Fibroblast of skin of scalp (primary cell): Measurements from ENCODE around the gene CSDE1. TPM values are rescaled to one million over a fixed set of nuclear protein-coding genes. Genes with fewer than 3 reads are reported as not detected.
A peak's percentile ranks its signal among the peaks of the same experiment; 100 is the strongest.
"Not testable (repeated sequence)": the region's sequence is repeated elsewhere in the genome, so short reads cannot be mapped to it uniquely, and the experiment has no call there.

ENCODE experiments used
- DNase-seq: peaks from one replicate; pipeline ENCODE4 v3.0.0-alpha.2; 2013
- polyA plus RNA-seq, 2 experiments: library from polyadenylated mRNA; unstranded; fragments of 120-200 nt; gene quantifications; one replicate each; pipeline ENCODE4 v1.2.1, GENCODE V29; 2013; ENCODE audit not compliant: insufficient read length in 2 of 2

The CSDE1 gene
- polyA plus RNA-seq (2013, experiment 1 of 2; ENCODE audit: insufficient read length): 355 TPM
- 373 TPM for polyA plus RNA-seq (2013, experiment 2 of 2; ENCODE audit: insufficient read length)

- peak; percentile 99 for DNase-seq
Observed at GRCh38 chr1:114757455-114758255, at the start of gene CSDE1. Gene CSDE1 (minus strand): TSS chr1:114757984. CDS start chr1:114739890, 18,094 bp downstream.

GRCh38 chr1:114804449-114804848, 46.7 kb upstream of the CSDE1 start:
- not testable (repeated sequence) for DNase-seq

GRCh38 chr1:114803001-114803400, 45.2 kb upstream of the CSDE1 start:
- DNase-seq: no peak

GRCh38 chr1:114794038-114794437, 36.3 kb upstream of the CSDE1 start:
- DNase-seq: no peak

GRCh38 chr1:114790581-114790980, 32.8 kb upstream of the CSDE1 start:
- DNase-seq: not testable (repeated sequence)

GRCh38 chr1:114786440-114786839, 28.7 kb upstream of the CSDE1 start:
- DNase-seq: not testable (repeated sequence)

GRCh38 chr1:114782476-114782875, 24.7 kb upstream of the CSDE1 start:
- no peak for DNase-seq

- peak; percentile 93 for DNase-seq
Observed at GRCh38 chr1:114780344-114781226, 22.8 kb upstream of the CSDE1 start, which contains the start of gene SIKE1. Gene SIKE1 (minus strand): TSS chr1:114780685. CDS start chr1:114780607, 78 bp downstream.

- DNase-seq: no peak
Observed at GRCh38 chr1:114779722-114780121, 21.9 kb upstream of the CSDE1 start.

GRCh38 chr1:114776726-114777125, 18.9 kb upstream of the CSDE1 start:
- DNase-seq: not testable (repeated sequence)

GRCh38 chr1:114771992-114772391, 14.2 kb upstream of the CSDE1 start:
- no peak for DNase-seq

- no peak for DNase-seq
Observed at GRCh38 chr1:114770989-114771388, 13.2 kb upstream of the CSDE1 start.

GRCh38 chr1:114764689-114765088, 6.9 kb upstream of the CSDE1 start:
- DNase-seq: no peak

- DNase-seq: peak; percentile 26
Observed at GRCh38 chr1:114758256-114758832, 560 bp upstream of the CSDE1 start.

- peak; percentile 51 for DNase-seq
Observed at GRCh38 chr1:114756949-114757454, 782 bp downstream of the CSDE1 start.

- no peak for DNase-seq
Observed at GRCh38 chr1:114756009-114756892, 1.5 kb downstream of the CSDE1 start.

- DNase-seq: peak; percentile 15
Observed at GRCh38 chr1:114755006-114755931, 2.5 kb downstream of the CSDE1 start.

- DNase-seq: not testable (repeated sequence)
Observed at GRCh38 chr1:114753702-114754101, 4.1 kb downstream of the CSDE1 start.

- DNase-seq: no peak
Observed at GRCh38 chr1:114753143-114753542, 4.6 kb downstream of the CSDE1 start.

- no peak for DNase-seq
Observed at GRCh38 chr1:114750780-114751179, 7.0 kb downstream of the CSDE1 start.
